SJCRH30 (cell line): ENCODE data around the gene GLIS1. TPM values are rescaled to one million over a fixed set of nuclear protein-coding genes. Genes with fewer than 3 reads are reported as not detected.
"Not testable (repeated sequence)": the region's sequence is repeated elsewhere in the genome, so short reads cannot be mapped to it uniquely, and the experiment has no call there.

Source experiments
- DNase-seq, 2 experiments: peaks; one replicate each; pipeline ENCODE4 v3.0.0-alpha.2; 2015 to 2020
- H3K27ac ChIP-seq: fragments of 250-450 bp; sonication (Bioruptor Pico); 2 replicates; pipeline ENCODE4 v1.5.1; 2020; ENCODE audit warnings: mild to moderate bottlenecking, moderate library complexity
- H3K27me3 ChIP-seq: fragments of 250-450 bp; sonication (Bioruptor Pico); 2 replicates; pipeline ENCODE4 v1.5.1; 2020; ENCODE audit warnings: mild to moderate bottlenecking, moderate library complexity
- H3K36me3 ChIP-seq: fragments of 250-450 bp; sonication (Bioruptor Pico); 2 replicates; pipeline ENCODE4 v1.5.1; 2020; ENCODE audit warnings: mild to moderate bottlenecking, moderate library complexity
- H3K4me1 ChIP-seq: fragments of 250-450 bp; sonication (Bioruptor Pico); 2 replicates; pipeline ENCODE4 v1.5.1; 2020; ENCODE audit warnings: mild to moderate bottlenecking, moderate library complexity
- H3K4me3 ChIP-seq: fragments of 250-450 bp; sonication (Bioruptor Pico); 2 replicates; pipeline ENCODE4 v1.5.1; 2020; ENCODE audit warnings: mild to moderate bottlenecking, moderate library complexity
- H3K9me3 ChIP-seq: fragments of 250-450 bp; sonication (Bioruptor Pico); replicated peaks from 2 replicates; pipeline ENCODE4 v1.5.1; 2020; ENCODE audit warnings: mild to moderate bottlenecking, moderate library complexity
- total RNA-seq: library from RNA; depleted of rRNA; stranded (reverse); fragments of >200 nt; shearing (Covaris generic); gene quantifications from 2 replicates; pipeline ENCODE4 v1.2.3, GENCODE V29; 2014; rRNA removed

The GLIS1 gene
- total RNA-seq: not detected in 2 replicates

GRCh38 chr1:53739109-53739681 is at the start of gene GLIS1:
Gene GLIS1 (minus strand): TSS chr1:53739164. CDS start chr1:53738064, 1,100 bp downstream.
- peak; percentile 88 to 92 for DNase-seq
- peak within 1 kb of the TSS; percentile 70 for H3K4me3 ChIP-seq
- H3K27ac ChIP-seq: no peak within 1 kb of the TSS
- H3K36me3 ChIP-seq: no peaks in the 10 kb centered on the region
- H3K4me1 ChIP-seq: peaks cover 10% of the 10 kb centered on the region
- H3K27me3 ChIP-seq: no peaks in the 10 kb centered on the region
- 0 out of 2 replicates have a peak, but pooled peaks cover 4% of the 10 kb centered on the region for H3K9me3 ChIP-seq

- no peak overlapping the region for H3K4me3 ChIP-seq
- peaks cover 66% of the 10 kb centered on the region for H3K36me3 ChIP-seq
- H3K9me3 ChIP-seq: no peaks in the 10 kb centered on the region
- H3K4me1 ChIP-seq: no peaks in the 10 kb centered on the region
- no peak for DNase-seq
- no peaks in the 10 kb centered on the region for H3K27me3 ChIP-seq
- H3K27ac ChIP-seq: no peak overlapping the region
Measured at GRCh38 chr1:53787655-53788054, 48.7 kb upstream of the GLIS1 start.

- Histone ChIP-seq H3K27ac (no peak overlapping the region), H3K27me3 (no peaks in the 10 kb centered on the region), H3K4me3 (no peak overlapping the region), H3K9me3 (no peaks in the 10 kb centered on the region), H3K4me1 (no peaks in the 10 kb centered on the region), H3K36me3 (peaks cover 54% of the 10 kb centered on the region)
- no peak for DNase-seq
Measured at GRCh38 chr1:53783056-53783455, 44.1 kb upstream of the GLIS1 start.

- H3K4me1 ChIP-seq: no peaks in the 10 kb centered on the region
- H3K4me3 ChIP-seq: no peak overlapping the region
- no peaks in the 10 kb centered on the region for H3K9me3 ChIP-seq
- DNase-seq: no peak
- H3K27ac ChIP-seq: no peak overlapping the region
- H3K36me3 ChIP-seq: peaks cover 58% of the 10 kb centered on the region
- no peaks in the 10 kb centered on the region for H3K27me3 ChIP-seq
Measured at GRCh38 chr1:53781654-53782053, 42.7 kb upstream of the GLIS1 start.

- no peak for DNase-seq
- Histone ChIP-seq H3K4me1 (no peaks in the 10 kb centered on the region), H3K27ac (no peak overlapping the region), H3K36me3 (peaks cover 58% of the 10 kb centered on the region), H3K27me3 (no peaks in the 10 kb centered on the region), H3K4me3 (no peak overlapping the region), H3K9me3 (no peaks in the 10 kb centered on the region)
Measured at GRCh38 chr1:53777272-53777671, 38.3 kb upstream of the GLIS1 start.

GRCh38 chr1:53771648-53772047 is 32.7 kb upstream of the GLIS1 start:
- Histone ChIP-seq H3K4me1 (no peaks in the 10 kb centered on the region), H3K9me3 (no peaks in the 10 kb centered on the region), H3K27me3 (no peaks in the 10 kb centered on the region), H3K27ac (no peak overlapping the region), H3K36me3 (peaks cover 78% of the 10 kb centered on the region), H3K4me3 (no peak overlapping the region)
- no peak for DNase-seq

- Histone ChIP-seq H3K4me3 (no peak overlapping the region), H3K27me3 (no peaks in the 10 kb centered on the region), H3K4me1 (no peaks in the 10 kb centered on the region), H3K9me3 (no peaks in the 10 kb centered on the region), H3K27ac (no peak overlapping the region), H3K36me3 (peaks cover 79% of the 10 kb centered on the region)
- DNase-seq: no peak
Measured at GRCh38 chr1:53769780-53770179, 30.8 kb upstream of the GLIS1 start.

GRCh38 chr1:53769184-53769583 is 30.2 kb upstream of the GLIS1 start:
- Histone ChIP-seq H3K4me3 (no peak overlapping the region), H3K4me1 (no peaks in the 10 kb centered on the region), H3K27ac (no peak overlapping the region), H3K36me3 (peaks cover 75% of the 10 kb centered on the region), H3K9me3 (no peaks in the 10 kb centered on the region), H3K27me3 (no peaks in the 10 kb centered on the region)
- no peak for DNase-seq

- no peak overlapping the region for H3K27ac ChIP-seq
- H3K4me3 ChIP-seq: no peak overlapping the region
- no peak for DNase-seq
- H3K27me3 ChIP-seq: no peaks in the 10 kb centered on the region
- peaks cover 57% of the 10 kb centered on the region for H3K36me3 ChIP-seq
- H3K4me1 ChIP-seq: no peaks in the 10 kb centered on the region
- no peaks in the 10 kb centered on the region for H3K9me3 ChIP-seq
Measured at GRCh38 chr1:53766831-53767405, 28.0 kb upstream of the GLIS1 start.

GRCh38 chr1:53766194-53766742 is 27.3 kb upstream of the GLIS1 start:
- no peaks in the 10 kb centered on the region for H3K27me3 ChIP-seq
- no peaks in the 10 kb centered on the region for H3K9me3 ChIP-seq
- no peaks in the 10 kb centered on the region for H3K4me1 ChIP-seq
- H3K4me3 ChIP-seq: no peak overlapping the region
- H3K27ac ChIP-seq: no peak overlapping the region
- DNase-seq: no peak
- peaks cover 51% of the 10 kb centered on the region for H3K36me3 ChIP-seq

- Histone ChIP-seq H3K27me3 (no peaks in the 10 kb centered on the region), H3K9me3 (no peaks in the 10 kb centered on the region), H3K27ac (no peak overlapping the region), H3K36me3 (peaks cover 45% of the 10 kb centered on the region), H3K4me1 (no peaks in the 10 kb centered on the region), H3K4me3 (no peak overlapping the region)
- DNase-seq: no peak
Measured at GRCh38 chr1:53765657-53766056, 26.7 kb upstream of the GLIS1 start.

GRCh38 chr1:53763911-53764310 is 24.9 kb upstream of the GLIS1 start:
- Histone ChIP-seq H3K27me3 (no peaks in the 10 kb centered on the region), H3K4me1 (no peaks in the 10 kb centered on the region)
- no peak for DNase-seq

GRCh38 chr1:53763461-53763860 is 24.5 kb upstream of the GLIS1 start:
- H3K4me3 ChIP-seq: no peak overlapping the region
- H3K27ac ChIP-seq: no peak overlapping the region
- peaks cover 26% of the 10 kb centered on the region for H3K36me3 ChIP-seq
- H3K4me1 ChIP-seq: no peaks in the 10 kb centered on the region
- H3K27me3 ChIP-seq: no peaks in the 10 kb centered on the region
- no peak for DNase-seq
- no peaks in the 10 kb centered on the region for H3K9me3 ChIP-seq

More at GRCh38 chr1:53763911-53764310, 24.9 kb upstream of the GLIS1 start:
- peaks cover 30% of the 10 kb centered on the region for H3K36me3 ChIP-seq
- no peak overlapping the region for H3K4me3 ChIP-seq
- H3K9me3 ChIP-seq: no peaks in the 10 kb centered on the region
- H3K27ac ChIP-seq: no peak overlapping the region

- not testable (repeated sequence) for H3K27ac ChIP-seq, DNase-seq, H3K4me3 ChIP-seq, H3K4me1 ChIP-seq, H3K9me3 ChIP-seq, H3K27me3 ChIP-seq, H3K36me3 ChIP-seq
Measured at GRCh38 chr1:53760497-53760896, 21.5 kb upstream of the GLIS1 start.

- no peaks in the 10 kb centered on the region for H3K9me3 ChIP-seq
- H3K27ac ChIP-seq: no peak overlapping the region
- no peaks in the 10 kb centered on the region for H3K27me3 ChIP-seq
- no peaks in the 10 kb centered on the region for H3K4me1 ChIP-seq
- H3K36me3 ChIP-seq: no peaks in the 10 kb centered on the region
- H3K4me3 ChIP-seq: no peak overlapping the region
- no peak for DNase-seq
Measured at GRCh38 chr1:53755874-53756273, 16.9 kb upstream of the GLIS1 start.
